NT2/D1 (cell line): ENCODE measurements around the gene RIOK1.
"Not testable (repeated sequence)": the region's sequence is repeated elsewhere in the genome, so short reads cannot be mapped to it uniquely, and the experiment has no call there.

Source experiments
- YY1 ChIP-seq: IDR thresholded peaks from 2 replicates; pipeline ENCODE4 v1.6.1; 2011; ENCODE audit not compliant: insufficient read length, insufficient read depth
- ZNF274 ChIP-seq: IDR thresholded peaks from 2 replicates; pipeline ENCODE4 v1.6.1; 2011; ENCODE audit warnings: mild to moderate bottlenecking, low read depth, low read length

GRCh38 chr6:7351916-7352315 is 37.7 kb upstream of the RIOK1 start:
- not testable (repeated sequence) for TF ChIP-seq YY1, ZNF274
